H1 (cell line): ENCODE data around the gene ZNF362. TPM values are rescaled to one million over a fixed set of nuclear protein-coding genes. Genes with fewer than 3 reads are reported as not detected.

Experiments used
- polyA plus RNA-seq, 7 experiments: library from polyadenylated mRNA; depleted of rRNA in 3 of 7; stranded (reverse) in 5 of 7; unstranded in 2 of 7; fragments of >200 nt in 5 of 7; fragments of 200-250 nt in 2 of 7; gene quantifications; 1 replicate in 5 of 7; 2 replicates in 1 of 7; 4 replicates in 1 of 7; pipeline versions ENCODE4 v1.2.1 to v1.2.3, GENCODE V29; 2011 to 2013; ENCODE audit warnings: missing spikeins in 2 of 7, mixed read lengths in 2 of 7
- total RNA-seq: library from RNA; stranded (reverse); fragmentation: NEBNext Ultra II Directional; extraction: Animal tissue kit (Norgen Biotek cat#: 25700); gene quantifications from 2 replicates; pipeline ENCODE4 v1.2.1, GENCODE V29; 2021
- TF ChIP-seq, protein P1 (sequence below): fragments of 300-600 bp; sonication (generic); IDR thresholded peaks from 2 replicates; pipeline ENCODE4 v1.7.1; 2012; ENCODE audit warnings: low read length, moderate library complexity, mild to moderate bottlenecking, inconsistent platforms; ENCODE audit not compliant: insufficient replicate concordance

ZNF362 gene
- total and polyA plus RNA-seq, 2 of the 8 experiments (the other 6 are each of a cell fraction or from before 2014, with no cell fraction given) = 24.2 to 27.8 TPM

DNA sequence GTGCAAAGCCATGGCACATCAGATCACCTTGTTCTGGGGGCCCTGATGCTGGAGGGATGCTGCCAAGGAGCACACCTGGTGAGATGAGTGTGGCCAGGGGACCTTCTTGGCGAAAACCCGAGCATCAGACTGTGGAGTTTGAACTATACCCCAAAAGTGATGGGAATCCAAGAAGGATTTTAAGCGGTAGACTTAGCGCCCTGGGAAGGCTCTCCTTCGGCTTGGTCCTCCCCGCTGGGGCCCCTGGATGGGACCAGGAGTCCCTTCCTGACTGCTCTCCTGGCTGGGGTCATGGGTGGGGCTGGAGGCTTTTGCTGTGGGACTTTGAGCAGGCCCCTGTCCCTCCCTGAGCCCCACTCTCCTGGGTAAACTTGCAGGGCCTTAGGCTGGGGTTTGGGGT, 10.5 kb downstream of the ZNF362 start (continued):
- TF ChIP-seq, protein P1, sequence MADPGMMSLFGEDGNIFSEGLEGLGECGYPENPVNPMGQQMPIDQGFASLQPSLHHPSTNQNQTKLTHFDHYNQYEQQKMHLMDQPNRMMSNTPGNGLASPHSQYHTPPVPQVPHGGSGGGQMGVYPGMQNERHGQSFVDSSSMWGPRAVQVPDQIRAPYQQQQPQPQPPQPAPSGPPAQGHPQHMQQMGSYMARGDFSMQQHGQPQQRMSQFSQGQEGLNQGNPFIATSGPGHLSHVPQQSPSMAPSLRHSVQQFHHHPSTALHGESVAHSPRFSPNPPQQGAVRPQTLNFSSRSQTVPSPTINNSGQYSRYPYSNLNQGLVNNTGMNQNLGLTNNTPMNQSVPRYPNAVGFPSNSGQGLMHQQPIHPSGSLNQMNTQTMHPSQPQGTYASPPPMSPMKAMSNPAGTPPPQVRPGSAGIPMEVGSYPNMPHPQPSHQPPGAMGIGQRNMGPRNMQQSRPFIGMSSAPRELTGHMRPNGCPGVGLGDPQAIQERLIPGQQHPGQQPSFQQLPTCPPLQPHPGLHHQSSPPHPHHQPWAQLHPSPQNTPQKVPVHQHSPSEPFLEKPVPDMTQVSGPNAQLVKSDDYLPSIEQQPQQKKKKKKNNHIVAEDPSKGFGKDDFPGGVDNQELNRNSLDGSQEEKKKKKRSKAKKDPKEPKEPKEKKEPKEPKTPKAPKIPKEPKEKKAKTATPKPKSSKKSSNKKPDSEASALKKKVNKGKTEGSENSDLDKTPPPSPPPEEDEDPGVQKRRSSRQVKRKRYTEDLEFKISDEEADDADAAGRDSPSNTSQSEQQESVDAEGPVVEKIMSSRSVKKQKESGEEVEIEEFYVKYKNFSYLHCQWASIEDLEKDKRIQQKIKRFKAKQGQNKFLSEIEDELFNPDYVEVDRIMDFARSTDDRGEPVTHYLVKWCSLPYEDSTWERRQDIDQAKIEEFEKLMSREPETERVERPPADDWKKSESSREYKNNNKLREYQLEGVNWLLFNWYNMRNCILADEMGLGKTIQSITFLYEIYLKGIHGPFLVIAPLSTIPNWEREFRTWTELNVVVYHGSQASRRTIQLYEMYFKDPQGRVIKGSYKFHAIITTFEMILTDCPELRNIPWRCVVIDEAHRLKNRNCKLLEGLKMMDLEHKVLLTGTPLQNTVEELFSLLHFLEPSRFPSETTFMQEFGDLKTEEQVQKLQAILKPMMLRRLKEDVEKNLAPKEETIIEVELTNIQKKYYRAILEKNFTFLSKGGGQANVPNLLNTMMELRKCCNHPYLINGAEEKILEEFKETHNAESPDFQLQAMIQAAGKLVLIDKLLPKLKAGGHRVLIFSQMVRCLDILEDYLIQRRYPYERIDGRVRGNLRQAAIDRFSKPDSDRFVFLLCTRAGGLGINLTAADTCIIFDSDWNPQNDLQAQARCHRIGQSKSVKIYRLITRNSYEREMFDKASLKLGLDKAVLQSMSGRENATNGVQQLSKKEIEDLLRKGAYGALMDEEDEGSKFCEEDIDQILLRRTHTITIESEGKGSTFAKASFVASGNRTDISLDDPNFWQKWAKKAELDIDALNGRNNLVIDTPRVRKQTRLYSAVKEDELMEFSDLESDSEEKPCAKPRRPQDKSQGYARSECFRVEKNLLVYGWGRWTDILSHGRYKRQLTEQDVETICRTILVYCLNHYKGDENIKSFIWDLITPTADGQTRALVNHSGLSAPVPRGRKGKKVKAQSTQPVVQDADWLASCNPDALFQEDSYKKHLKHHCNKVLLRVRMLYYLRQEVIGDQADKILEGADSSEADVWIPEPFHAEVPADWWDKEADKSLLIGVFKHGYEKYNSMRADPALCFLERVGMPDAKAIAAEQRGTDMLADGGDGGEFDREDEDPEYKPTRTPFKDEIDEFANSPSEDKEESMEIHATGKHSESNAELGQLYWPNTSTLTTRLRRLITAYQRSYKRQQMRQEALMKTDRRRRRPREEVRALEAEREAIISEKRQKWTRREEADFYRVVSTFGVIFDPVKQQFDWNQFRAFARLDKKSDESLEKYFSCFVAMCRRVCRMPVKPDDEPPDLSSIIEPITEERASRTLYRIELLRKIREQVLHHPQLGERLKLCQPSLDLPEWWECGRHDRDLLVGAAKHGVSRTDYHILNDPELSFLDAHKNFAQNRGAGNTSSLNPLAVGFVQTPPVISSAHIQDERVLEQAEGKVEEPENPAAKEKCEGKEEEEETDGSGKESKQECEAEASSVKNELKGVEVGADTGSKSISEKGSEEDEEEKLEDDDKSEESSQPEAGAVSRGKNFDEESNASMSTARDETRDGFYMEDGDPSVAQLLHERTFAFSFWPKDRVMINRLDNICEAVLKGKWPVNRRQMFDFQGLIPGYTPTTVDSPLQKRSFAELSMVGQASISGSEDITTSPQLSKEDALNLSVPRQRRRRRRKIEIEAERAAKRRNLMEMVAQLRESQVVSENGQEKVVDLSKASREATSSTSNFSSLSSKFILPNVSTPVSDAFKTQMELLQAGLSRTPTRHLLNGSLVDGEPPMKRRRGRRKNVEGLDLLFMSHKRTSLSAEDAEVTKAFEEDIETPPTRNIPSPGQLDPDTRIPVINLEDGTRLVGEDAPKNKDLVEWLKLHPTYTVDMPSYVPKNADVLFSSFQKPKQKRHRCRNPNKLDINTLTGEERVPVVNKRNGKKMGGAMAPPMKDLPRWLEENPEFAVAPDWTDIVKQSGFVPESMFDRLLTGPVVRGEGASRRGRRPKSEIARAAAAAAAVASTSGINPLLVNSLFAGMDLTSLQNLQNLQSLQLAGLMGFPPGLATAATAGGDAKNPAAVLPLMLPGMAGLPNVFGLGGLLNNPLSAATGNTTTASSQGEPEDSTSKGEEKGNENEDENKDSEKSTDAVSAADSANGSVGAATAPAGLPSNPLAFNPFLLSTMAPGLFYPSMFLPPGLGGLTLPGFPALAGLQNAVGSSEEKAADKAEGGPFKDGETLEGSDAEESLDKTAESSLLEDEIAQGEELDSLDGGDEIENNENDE = no peak
- TF ChIP-seq, all 59 proteins: peak for 0
